Measurements from ENCODE around the gene TGOLN2. TPM values are rescaled to one million over a fixed set of nuclear protein-coding genes. Genes with fewer than 3 reads are reported as not detected.
"Not testable (repeated sequence)": the region's sequence is repeated elsewhere in the genome, so short reads cannot be mapped to it uniquely, and the experiment has no call there.

TGOLN2 gene
- total RNA-seq, 3 donors from 2014 or later (not counting 1 experiment from before 2014, with no cell fraction given) = 190 to 207 (median 194) TPM

DNA sequence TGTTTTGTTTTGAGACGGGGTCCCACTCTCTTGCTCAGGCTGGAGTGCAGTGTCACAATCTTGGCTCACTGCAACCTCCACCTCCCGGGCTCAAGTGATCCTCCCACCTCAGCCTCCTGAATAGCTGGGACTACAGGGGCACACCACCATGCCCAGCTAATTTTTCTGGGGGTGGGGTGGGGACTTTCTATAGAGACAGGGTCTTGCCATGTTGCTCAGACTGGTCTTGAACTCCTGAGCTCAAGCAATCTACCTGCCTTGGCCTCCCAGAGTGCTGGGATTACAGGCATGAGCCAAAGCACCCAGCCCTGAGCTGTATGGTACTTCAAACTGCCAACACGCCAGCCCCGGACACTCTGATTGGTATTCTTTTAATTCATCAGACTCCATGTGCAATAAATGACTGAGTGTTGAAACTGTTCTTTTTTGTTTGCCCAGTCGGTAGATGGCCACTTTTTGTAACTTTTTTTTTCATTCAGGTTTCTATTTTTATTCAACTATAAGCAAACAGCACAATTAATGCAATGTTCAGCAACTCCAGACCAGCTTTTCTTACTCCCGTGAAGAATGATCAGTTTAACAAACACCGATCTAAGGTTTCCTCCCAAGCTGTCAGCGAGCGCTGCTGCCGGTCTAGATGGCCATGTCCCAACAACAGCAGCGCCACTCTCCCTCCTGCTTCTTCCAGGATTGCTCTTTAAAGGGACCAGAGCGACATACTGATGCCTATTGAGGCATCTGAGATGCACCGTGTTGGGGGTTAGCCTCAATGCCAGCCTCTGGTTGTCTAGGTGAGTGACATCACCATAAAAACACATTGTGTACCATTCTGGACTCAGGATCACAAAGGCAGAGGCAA lies 12.5 kb upstream of the TGOLN2 start:
- WGBS (ENCODE audit: insufficient coverage) = 81% methylated on average over 11 of the region's 13 CpGs
- H3K27ac ChIP-seq (ENCODE audit: low read length) = no peak overlapping the region
- ATAC-seq = no peak
- intact Hi-C loops (cut with micrococcal nuclease) = no loop called here
- Mint-ChIP-seq H3K9me3 (no peaks in the 10 kb centered on the region), H3K4me3 (no peak overlapping the region), H3K36me3 (no peaks in the 10 kb centered on the region), H3K4me1 (no peaks in the 10 kb centered on the region), H3K27me3 (ENCODE audit: low read depth in 2 of 2) (no peaks in the 10 kb centered on the region), H3K27ac (no peak overlapping the region)
- no peaks in the 10 kb centered on the region for H3K27me3 ChIP-seq (ENCODE audit: control insufficient read depth, insufficient read depth, low read length)
- DNase-seq = no peak
- no peak overlapping the region for H3K4me3 ChIP-seq (ENCODE audit: low read length)
- H3K4me1 ChIP-seq (ENCODE audit: control insufficient read depth, insufficient read depth, low read length) = no peaks in the 10 kb centered on the region
- no peaks in the 10 kb centered on the region for H3K9me3 ChIP-seq (ENCODE audit: control insufficient read depth, insufficient read depth, low read length)
- H3K36me3 ChIP-seq (ENCODE audit: control insufficient read depth, insufficient read depth, low read length) = peaks cover 12% of the 10 kb centered on the region
- TF ChIP-seq, protein P1, sequence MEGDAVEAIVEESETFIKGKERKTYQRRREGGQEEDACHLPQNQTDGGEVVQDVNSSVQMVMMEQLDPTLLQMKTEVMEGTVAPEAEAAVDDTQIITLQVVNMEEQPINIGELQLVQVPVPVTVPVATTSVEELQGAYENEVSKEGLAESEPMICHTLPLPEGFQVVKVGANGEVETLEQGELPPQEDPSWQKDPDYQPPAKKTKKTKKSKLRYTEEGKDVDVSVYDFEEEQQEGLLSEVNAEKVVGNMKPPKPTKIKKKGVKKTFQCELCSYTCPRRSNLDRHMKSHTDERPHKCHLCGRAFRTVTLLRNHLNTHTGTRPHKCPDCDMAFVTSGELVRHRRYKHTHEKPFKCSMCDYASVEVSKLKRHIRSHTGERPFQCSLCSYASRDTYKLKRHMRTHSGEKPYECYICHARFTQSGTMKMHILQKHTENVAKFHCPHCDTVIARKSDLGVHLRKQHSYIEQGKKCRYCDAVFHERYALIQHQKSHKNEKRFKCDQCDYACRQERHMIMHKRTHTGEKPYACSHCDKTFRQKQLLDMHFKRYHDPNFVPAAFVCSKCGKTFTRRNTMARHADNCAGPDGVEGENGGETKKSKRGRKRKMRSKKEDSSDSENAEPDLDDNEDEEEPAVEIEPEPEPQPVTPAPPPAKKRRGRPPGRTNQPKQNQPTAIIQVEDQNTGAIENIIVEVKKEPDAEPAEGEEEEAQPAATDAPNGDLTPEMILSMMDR (IDR thresholded peaks at IDR 0.05) = no peak

DNA sequence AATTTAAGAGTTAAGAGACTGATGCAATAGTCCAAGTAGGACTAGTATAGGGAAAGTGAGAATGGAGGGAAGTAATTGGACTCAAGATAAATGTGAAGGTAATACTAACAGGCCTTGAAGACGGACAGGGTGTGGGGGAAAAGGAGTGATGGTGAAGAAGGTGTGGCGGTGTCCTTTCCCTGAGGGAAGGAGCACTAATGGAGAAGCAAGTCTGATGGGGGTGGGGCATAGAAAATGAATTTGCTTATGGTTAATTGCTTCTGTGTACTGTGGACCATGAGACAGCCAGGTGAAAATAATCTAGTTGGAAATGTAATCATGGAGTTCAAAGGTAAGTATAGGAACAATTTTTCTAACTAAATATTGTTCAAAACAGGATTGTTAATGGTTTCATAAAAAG lies 7.1 kb upstream of the TGOLN2 start:
- Mint-ChIP-seq H3K27ac (no peak overlapping the region), H3K27me3 (ENCODE audit: low read depth in 2 of 2) (no peaks in the 10 kb centered on the region), H3K4me3 (no peak overlapping the region), H3K4me1 (no peaks in the 10 kb centered on the region), H3K9me3 (no peaks in the 10 kb centered on the region), H3K36me3 (no peaks in the 10 kb centered on the region)
- Histone ChIP-seq H3K27me3 (ENCODE audit: control insufficient read depth, insufficient read depth, low read length) (no peaks in the 10 kb centered on the region), H3K9me3 (ENCODE audit: control insufficient read depth, insufficient read depth, low read length) (no peaks in the 10 kb centered on the region), H3K4me3 (ENCODE audit: low read length) (no peak overlapping the region), H3K27ac (ENCODE audit: low read length) (no peak overlapping the region), H3K4me1 (ENCODE audit: control insufficient read depth, insufficient read depth, low read length) (no peaks in the 10 kb centered on the region), H3K36me3 (ENCODE audit: control insufficient read depth, insufficient read depth, low read length) (no peaks in the 10 kb centered on the region)
- no peak for ATAC-seq
- WGBS (ENCODE audit: insufficient coverage) = 48% methylated on average over 2 of the region's 2 CpGs
- TF ChIP-seq, protein P1 (IDR thresholded peaks at IDR 0.05) = no peak
- intact Hi-C loops (cut with micrococcal nuclease) = no loop called here
- DNase-seq = no peak

- H3K9me3 ChIP-seq (ENCODE audit: control insufficient read depth, insufficient read depth, low read length); H3K27me3 ChIP-seq (ENCODE audit: control insufficient read depth, insufficient read depth, low read length); intact Hi-C loops (cut with micrococcal nuclease); H3K27ac ChIP-seq (ENCODE audit: low read length); H3K36me3 ChIP-seq (ENCODE audit: control insufficient read depth, insufficient read depth, low read length); H3K4me1 ChIP-seq (ENCODE audit: control insufficient read depth, insufficient read depth, low read length); DNase-seq; ATAC-seq; H3K4me3 Mint-ChIP-seq; H3K4me3 ChIP-seq (ENCODE audit: low read length); H3K9me3 Mint-ChIP-seq; H3K36me3 Mint-ChIP-seq; H3K27ac Mint-ChIP-seq; H3K27me3 Mint-ChIP-seq (ENCODE audit: low read depth in 2 of 2); H3K4me1 Mint-ChIP-seq: not testable (repeated sequence)
- 100% methylated on average over 3 of the region's 4 CpGs for WGBS (ENCODE audit: insufficient coverage)
Measured at GRCh38 chr2:85333877-85334276, 6.1 kb upstream of the TGOLN2 start.

DNA sequence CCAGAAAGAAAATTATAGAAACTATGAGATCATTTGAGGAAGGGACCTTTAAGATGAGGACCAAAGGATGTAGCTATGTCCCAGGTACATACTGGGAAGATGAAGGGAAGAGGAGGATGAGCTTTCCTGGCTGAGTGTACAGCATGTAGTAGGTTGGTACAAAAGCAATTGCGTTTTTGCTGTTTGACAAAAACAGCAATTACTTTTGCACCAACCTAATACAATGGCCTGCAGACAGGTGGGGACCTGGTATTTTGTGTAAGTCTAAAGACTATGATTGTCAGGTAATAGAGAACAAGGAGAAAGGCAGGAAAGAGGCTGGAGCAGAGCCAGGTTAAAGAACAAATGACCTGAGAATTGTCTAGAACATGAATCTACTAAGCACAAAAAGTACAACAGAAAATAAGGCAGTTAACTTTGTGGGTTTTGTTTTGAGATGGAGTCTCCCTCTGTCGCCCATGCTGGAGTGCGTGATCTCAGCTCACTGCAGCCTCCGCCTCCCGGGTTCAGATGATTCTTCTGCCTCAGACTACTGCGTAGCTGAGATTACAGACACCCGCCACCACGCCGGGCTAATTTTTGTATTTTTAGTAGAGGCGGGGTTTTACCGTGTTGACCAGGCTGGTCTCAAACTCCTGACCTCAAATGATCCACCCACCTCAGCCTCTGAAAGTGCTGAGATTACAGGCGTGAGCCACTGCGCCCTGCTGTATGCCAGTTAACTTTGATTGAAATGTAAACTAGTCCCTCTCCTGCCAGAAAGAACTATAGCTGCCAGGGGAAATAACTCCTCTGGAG lies 3.2 kb upstream of the TGOLN2 start:
- peaks cover 29 to 32% of the 10 kb centered on the region in 2 donors for H3K4me1 Mint-ChIP-seq
- no peaks in the 10 kb centered on the region for H3K27me3 ChIP-seq (ENCODE audit: control insufficient read depth, insufficient read depth, low read length)
- H3K27me3 Mint-ChIP-seq (ENCODE audit: low read depth in 2 of 2) = no peaks in the 10 kb centered on the region
- H3K36me3 ChIP-seq (ENCODE audit: control insufficient read depth, insufficient read depth, low read length) = peaks cover under 1% of the 10 kb centered on the region
- H3K4me3 Mint-ChIP-seq = no peak overlapping the region
- H3K4me3 ChIP-seq (ENCODE audit: low read length) = no peak overlapping the region
- intact Hi-C loops (cut with micrococcal nuclease) = no loop called here
- H3K36me3 Mint-ChIP-seq = no peaks in the 10 kb centered on the region
- no peak for DNase-seq
- no peak overlapping the region for H3K27ac Mint-ChIP-seq
- TF ChIP-seq, protein P1 (IDR thresholded peaks at IDR 0.05) = no peak
- no peak overlapping the region for H3K27ac ChIP-seq (ENCODE audit: low read length)
- no peak for ATAC-seq
- no peaks in the 10 kb centered on the region for H3K9me3 Mint-ChIP-seq
- 69% methylated on average over 10 of the region's 13 CpGs for WGBS (ENCODE audit: insufficient coverage)
- H3K4me1 ChIP-seq (ENCODE audit: control insufficient read depth, insufficient read depth, low read length) = peaks cover 13% of the 10 kb centered on the region
- H3K9me3 ChIP-seq (ENCODE audit: control insufficient read depth, insufficient read depth, low read length) = no peaks in the 10 kb centered on the region

- not testable (repeated sequence) for ATAC-seq; H3K36me3 Mint-ChIP-seq; H3K27ac ChIP-seq (ENCODE audit: low read length); H3K36me3 ChIP-seq (ENCODE audit: control insufficient read depth, insufficient read depth, low read length); H3K9me3 Mint-ChIP-seq; DNase-seq; H3K27me3 ChIP-seq (ENCODE audit: control insufficient read depth, insufficient read depth, low read length); H3K27me3 Mint-ChIP-seq (ENCODE audit: low read depth in 2 of 2); H3K4me3 Mint-ChIP-seq; H3K9me3 ChIP-seq (ENCODE audit: control insufficient read depth, insufficient read depth, low read length); H3K4me3 ChIP-seq (ENCODE audit: low read length)
- intact Hi-C loops (cut with micrococcal nuclease) = loop anchor here (2.0 kb wide), 1 partner anchor 231 kb away; the partner anchor contains the start of gene GGCX
- H3K4me1 ChIP-seq (ENCODE audit: control insufficient read depth, insufficient read depth, low read length) = peaks cover 24% of the 10 kb centered on the region
- Mint-ChIP-seq H3K27ac (peak overlapping the region in 1 of 2 donors; percentile 100), H3K4me1 (peaks cover 42 to 45% of the 10 kb centered on the region in 2 donors)
- 100% methylated on average over 1 of the region's 3 CpGs for WGBS (ENCODE audit: insufficient coverage)
Measured at GRCh38 chr2:85329701-85330100, 1.9 kb upstream of the TGOLN2 start.

All from natural killer cell (primary cell).